IMR-90 (cell line): ENCODE data around the gene ESR2. TPM values are rescaled to one million over a fixed set of nuclear protein-coding genes. Genes with fewer than 3 reads are reported as not detected.

Experiments
- ATAC-seq: fragments of 200-7000 bp; cut with Tn5 transposase; 2 replicates; pipeline ENCODE4 v1.9.1; 2020; ENCODE audit warnings: low read depth, mild to moderate bottlenecking, moderate library complexity
- BruUV-seq: library from RNA; stranded (reverse); fragments of 400-500 nt; replicated peaks from 2 replicates; lab custom pipeline; 2021; lab: Mats Ljungman, UMichigan
- CTCF ChIA-PET: fragments of 300-600 bp; formaldehyde crosslinking; extraction: SDS; loops from one replicate; lab custom pipeline; 2021; ENCODE audit warnings: antibody characterized with exemption; lab: Yijun Ruan, JAX
- POLR2A ChIA-PET: fragments of 300-600 bp; sonication (Branson Sonifier 250); formaldehyde crosslinking; loops from one replicate; lab custom pipeline; 2022; ENCODE audit warnings: antibody characterized with exemption; ENCODE audit not compliant: unreplicated experiment; lab: Charles Lee
- DNase-seq: peaks from one replicate; pipeline ENCODE4 v3.0.0; 2013
- H2AFZ ChIP-seq: replicated peaks from 2 replicates; pipeline ENCODE3; 2013; ENCODE audit warnings: low read length, mild to moderate bottlenecking; ENCODE audit not compliant: poor library complexity
- H2AK5ac ChIP-seq: 2 replicates; pipeline ENCODE4 v1.6.1; 2013; ENCODE audit warnings: low read depth, low read length, inconsistent platforms
- H2AK9ac ChIP-seq: replicated peaks from 2 replicates; pipeline ENCODE3; 2013; ENCODE audit warnings: mild to moderate bottlenecking, low read depth, low read length, moderate library complexity; ENCODE audit not compliant: poor library complexity
- H2BK120ac ChIP-seq: 2 replicates; pipeline ENCODE4 v1.6.1; 2013; ENCODE audit warnings: low read depth, low read length, inconsistent platforms
- H2BK15ac ChIP-seq: 3 replicates; pipeline ENCODE4 v1.6.1; 2013; ENCODE audit warnings: low read depth, low read length, inconsistent platforms
- H2BK20ac ChIP-seq: 2 replicates; pipeline ENCODE4 v1.6.1; 2013; ENCODE audit warnings: low read depth, mild to moderate bottlenecking, inconsistent platforms, low read length, moderate library complexity
- H2BK5ac ChIP-seq: 2 replicates; pipeline ENCODE4 v1.6.1; 2013; ENCODE audit warnings: mild to moderate bottlenecking, low read depth, low read length, inconsistent platforms; ENCODE audit not compliant: poor library complexity, severe bottlenecking
- H3K14ac ChIP-seq: replicated peaks from 2 replicates; pipeline ENCODE4 v1.6.1; 2013; ENCODE audit warnings: low read depth, low read length, inconsistent platforms
- H3K18ac ChIP-seq: 2 replicates; pipeline ENCODE4 v1.6.1; 2013; ENCODE audit warnings: low read depth, low read length, control low read depth
- H3K23ac ChIP-seq: 2 replicates; pipeline ENCODE4 v1.6.1; 2013; ENCODE audit warnings: low read depth, low read length, inconsistent platforms
- H3K27ac ChIP-seq: 2 replicates; pipeline ENCODE4 v1.5.1; 2013; ENCODE audit warnings: mild to moderate bottlenecking, control low read depth, low read length; ENCODE audit not compliant: insufficient read depth
- H3K27me3 ChIP-seq: 2 replicates; pipeline ENCODE4 v1.6.1; 2013; ENCODE audit warnings: low read length; ENCODE audit not compliant: control insufficient read depth, insufficient read depth
- H3K36me3 ChIP-seq: 2 replicates; pipeline ENCODE4 v1.6.1; 2013; ENCODE audit warnings: low read length, mixed read lengths; ENCODE audit not compliant: control insufficient read depth, insufficient read depth
- H3K4ac ChIP-seq: 2 replicates; pipeline ENCODE4 v1.6.1; 2013; ENCODE audit warnings: low read depth, low read length, inconsistent platforms
- H3K4me1 ChIP-seq: 2 replicates; pipeline ENCODE4 v1.6.1; 2013; ENCODE audit warnings: low read length, mixed read lengths; ENCODE audit not compliant: control insufficient read depth, insufficient read depth
- H3K4me2 ChIP-seq: 2 replicates; pipeline ENCODE4 v1.6.1; 2013; ENCODE audit warnings: low read depth, mild to moderate bottlenecking, control low read depth, low read length, moderate library complexity
- H3K4me3 ChIP-seq: 2 replicates; pipeline ENCODE4 v1.5.1; 2013; ENCODE audit warnings: low read depth, mild to moderate bottlenecking, control low read depth, low read length, moderate library complexity; ENCODE audit not compliant: insufficient read depth
- H3K56ac ChIP-seq: 2 replicates; pipeline ENCODE4 v1.6.1; 2013; ENCODE audit warnings: low read length, inconsistent platforms; ENCODE audit not compliant: insufficient read depth; ENCODE audit errors: extremely low read depth
- H3K79me1 ChIP-seq, 2 experiments: 2 replicates each; pipeline ENCODE4 v1.6.1; 2013; ENCODE audit warnings: low read length in 2 of 2, inconsistent platforms in 1 of 2, low read depth in 1 of 2
- H3K9ac ChIP-seq: 2 replicates; pipeline ENCODE4 v1.6.1; 2013; ENCODE audit warnings: low read depth, low read length, control low read depth
- H3K9me1 ChIP-seq: 2 replicates; pipeline ENCODE4 v1.6.1; 2013; ENCODE audit warnings: low read length, inconsistent platforms; ENCODE audit not compliant: insufficient read depth
- H3K9me3 ChIP-seq: 2 replicates; pipeline ENCODE4 v1.6.1; 2013; ENCODE audit warnings: low read length; ENCODE audit not compliant: control insufficient read depth, insufficient read depth
- H4K20me1 ChIP-seq: 2 replicates; pipeline ENCODE4 v1.6.1; 2013; ENCODE audit warnings: low read length, inconsistent platforms; ENCODE audit not compliant: insufficient read depth
- H4K5ac ChIP-seq: 2 replicates; pipeline ENCODE4 v1.6.1; 2013; ENCODE audit warnings: mild to moderate bottlenecking, low read depth, low read length, control low read depth
- H4K8ac ChIP-seq, 2 experiments: 2 replicates each; pipeline ENCODE4 v1.6.1; 2013; ENCODE audit warnings: low read depth in 2 of 2, low read length in 2 of 2, control low read depth in 1 of 2, inconsistent platforms in 1 of 2
- H4K91ac ChIP-seq: 2 replicates; pipeline ENCODE4 v1.6.1; 2013; ENCODE audit warnings: low read depth, low read length, inconsistent platforms; ENCODE audit not compliant: insufficient read depth
- BHLHE40 ChIP-seq: fragments of 150-350 bp; IDR thresholded peaks from 2 replicates; pipeline ENCODE4 v1.6.1; 2016; ENCODE audit warnings: mild to moderate bottlenecking, low read depth, low read length
- FOS ChIP-seq: fragments of 150-350 bp; IDR thresholded peaks from 2 replicates; pipeline ENCODE4 v1.6.1; 2016; ENCODE audit warnings: low read depth, low read length
- MAFK ChIP-seq: IDR thresholded peaks from 2 replicates; pipeline ENCODE4 v1.6.1; 2012; ENCODE audit warnings: low read depth, low read length, improper control_type of control experiment
- MAZ ChIP-seq: IDR thresholded peaks from 2 replicates; pipeline ENCODE4 v1.6.1; 2012; ENCODE audit warnings: low read depth, mild to moderate bottlenecking, low read length, improper control_type of control experiment, moderate library complexity, borderline replicate concordance
- NFE2L2 ChIP-seq: fragments of 150-350 bp; IDR thresholded peaks from 2 replicates; pipeline ENCODE4 v1.6.1; 2016; ENCODE audit warnings: low read depth, mild to moderate bottlenecking, low read length
- POLR2A ChIP-seq: IDR thresholded peaks from 2 replicates; pipeline ENCODE4 v1.6.1; 2012; ENCODE audit warnings: mild to moderate bottlenecking, low read depth, low read length
- RFX5 ChIP-seq: IDR thresholded peaks from 2 replicates; pipeline ENCODE4 v1.8.0; 2012; ENCODE audit warnings: low read depth, mild to moderate bottlenecking, low read length, moderate library complexity
- SMC3 ChIP-seq: fragments of 150-350 bp; IDR thresholded peaks from 2 replicates; pipeline ENCODE4 v1.6.1; 2016; ENCODE audit warnings: low read depth, mild to moderate bottlenecking, antibody characterized with exemption, low read length, moderate library complexity
- USF2 ChIP-seq: fragments of 150-350 bp; IDR thresholded peaks from 2 replicates; pipeline ENCODE4 v1.6.1; 2017; ENCODE audit warnings: mild to moderate bottlenecking, antibody characterized with exemption, low read length, low read depth
- WGBS, 2 experiments: methylation state at CpG; one replicate each; pipeline versions ENCODE4 v1.1.5 to v1.1.7; 2013; ENCODE audit warnings: missing lambda C conversion rate in 2 of 2; ENCODE audit not compliant: insufficient read length in 1 of 2; ENCODE audit errors: extremely low coverage in 2 of 2; 5-methylcytosine and 5-hydroxymethylcytosine counted together
- dilution Hi-C: fragments of 300-500 bp; cut with HindIII; formaldehyde crosslinking; loops from one replicate; pipeline ENCODE4 v1.14.3; 2018; ENCODE audit warnings: low sequenced_read_pairs; ENCODE audit not compliant: unreplicated experiment
- in situ Hi-C: fragments of 300-500 bp; cut with MboI; formaldehyde crosslinking; loops from 3 replicates; pipeline ENCODE4 v1.14.3; 2019; ENCODE audit warnings: low sequenced_read_pairs, inconsistent platforms, mixed read lengths
- intact Hi-C: fragments of 100-400 bp; cut with micrococcal nuclease; formaldehyde crosslinking; loops from 2 replicates; pipeline ENCODE4 v1.10.0; 2022
- polyA plus RNA-seq, 3 experiments: library from polyadenylated mRNA; depleted of rRNA; stranded (reverse); fragments of >200 nt; gene quantifications; 2 replicates each; pipeline ENCODE4 v1.2.3, GENCODE V29; 2012; ENCODE audit warnings: low replicate concordance in 1 of 3
- total RNA-seq: library from RNA; depleted of rRNA; stranded (reverse); fragments of >200 nt; gene quantifications from 2 replicates; pipeline ENCODE4 v1.2.3, GENCODE V29; 2012
- TF ChIP-seq, protein P1 (sequence below): fragments of 150-350 bp; IDR thresholded peaks from 2 replicates; pipeline ENCODE4 v1.6.1; 2016; ENCODE audit warnings: low read depth, mild to moderate bottlenecking, low read length, moderate library complexity, borderline replicate concordance

ESR2 gene
- total and polyA plus RNA-seq, 2 of the 4 experiments (the other 2 are of a cell fraction), result under 0.01 to 0.03 TPM

DNA sequence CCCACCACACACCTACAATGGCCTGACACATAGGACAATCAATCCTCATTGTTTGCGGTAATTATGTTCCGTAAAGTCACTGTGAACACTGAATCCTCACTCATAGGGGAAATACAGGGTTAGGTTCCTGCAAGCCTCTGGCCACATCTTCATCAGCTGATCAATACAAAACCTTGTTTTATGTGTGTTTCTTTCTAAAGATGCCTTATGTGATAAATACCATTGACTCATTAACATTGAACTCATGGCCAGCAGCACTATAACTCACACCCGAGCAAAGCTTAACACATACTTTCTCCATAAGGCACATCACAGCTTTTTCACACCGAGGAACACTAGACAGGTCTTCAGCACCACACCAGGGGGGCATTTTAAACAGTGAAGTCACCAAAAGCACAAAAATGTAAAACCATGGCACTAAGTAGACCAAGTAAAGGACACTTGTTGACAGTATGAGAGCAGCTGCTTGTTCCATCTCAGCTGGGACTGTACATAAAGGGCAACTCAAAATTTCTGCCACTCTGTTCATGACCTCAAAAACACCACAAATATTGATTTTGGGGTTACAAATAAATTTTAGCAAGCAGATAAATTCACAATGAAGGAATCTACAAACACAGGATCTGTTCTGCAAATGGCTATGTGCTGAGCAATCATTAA lies 60.5 kb downstream of the ESR2 start:
- intact Hi-C loops (no loop called here), dilution Hi-C loops (no loop called here), in situ Hi-C loops (no loop called here)
- Histone ChIP-seq H2AK9ac (no peak overlapping the region), H2BK15ac (peak overlapping the region; percentile 23; the same call in 1 of the 3 replicates), H2AFZ (no peak overlapping the region), H3K4ac (peak overlapping the region; percentile 70), H3K4me3 (no peak overlapping the region), H3K14ac (peak overlapping the region; percentile 79), H3K27ac (no peak overlapping the region), H3K4me1 (peaks cover 16% of the 10 kb centered on the region), H3K9ac (no peak overlapping the region), H3K9me1 (peaks cover 19% of the 10 kb centered on the region), H3K4me2 (no peak overlapping the region), H3K36me3 (no peaks in the 10 kb centered on the region), H3K18ac (peak overlapping the region; percentile 9; the same call in 1 of the 2 replicates), H3K9me3 (no peaks in the 10 kb centered on the region), H3K56ac (no peak overlapping the region), H3K27me3 (no peaks in the 10 kb centered on the region), H4K5ac (no peak overlapping the region), H4K8ac (peak overlapping the region in 1 of 2 experiments; percentile 8; a peak in 1 of 4 replicates), H4K91ac (peak overlapping the region; percentile 35; the same call in 1 of the 2 replicates), H2BK120ac (peak overlapping the region; percentile 78), H2AK5ac (peak overlapping the region; percentile 72; the same call in 1 of the 2 replicates), H4K20me1 (peaks cover 4% of the 10 kb centered on the region; the same call in 1 of the 2 replicates), H2BK20ac (peak overlapping the region; percentile 63), H2BK5ac (no peak overlapping the region), H3K79me1 (no peaks in the 10 kb centered on the region), H3K23ac (0 out of 2 replicates have a peak overlapping the region, but pooled peaks have one; percentile 34)
- POLR2A ChIA-PET, result no interaction called here
- BruUV-seq, result no TSS peak
- CTCF ChIA-PET, result interaction anchor here (1.1 kb wide), 1 partner anchor 60 kb away, joined by 3 read pairs; the partner anchor contains the start of gene ESR2
- WGBS, 2 experiments, result no CpG with 5 or more reads among the region's 4 CpGs
- TF ChIP-seq RFX5 (no peak), BHLHE40 (no peak), SMC3 (no peak), FOS (no peak), POLR2A (no peak), USF2 (no peak), NFE2L2 (no peak), MAFK (no peak), MAZ (no peak)
- TF ChIP-seq, protein P1, sequence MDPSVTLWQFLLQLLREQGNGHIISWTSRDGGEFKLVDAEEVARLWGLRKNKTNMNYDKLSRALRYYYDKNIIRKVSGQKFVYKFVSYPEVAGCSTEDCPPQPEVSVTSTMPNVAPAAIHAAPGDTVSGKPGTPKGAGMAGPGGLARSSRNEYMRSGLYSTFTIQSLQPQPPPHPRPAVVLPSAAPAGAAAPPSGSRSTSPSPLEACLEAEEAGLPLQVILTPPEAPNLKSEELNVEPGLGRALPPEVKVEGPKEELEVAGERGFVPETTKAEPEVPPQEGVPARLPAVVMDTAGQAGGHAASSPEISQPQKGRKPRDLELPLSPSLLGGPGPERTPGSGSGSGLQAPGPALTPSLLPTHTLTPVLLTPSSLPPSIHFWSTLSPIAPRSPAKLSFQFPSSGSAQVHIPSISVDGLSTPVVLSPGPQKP, result no peak
- no peak for ATAC-seq
- DNase-seq, result peak; percentile 10
